Bronchial epithelial cell (primary cell): ENCODE measurements around the gene KLHL3. TPM values are rescaled to one million over a fixed set of nuclear protein-coding genes. Genes with fewer than 3 reads are reported as not detected.
A peak's percentile ranks its signal among the peaks of the same experiment; 100 is the strongest.

ENCODE experiments used
- DNase-seq: peaks from one replicate; pipeline ENCODE4 v3.0.0-alpha.2; 2010; ENCODE audit warnings: low read depth
- FAIRE-seq: peaks from 2 replicates; lab custom pipeline; 2011; peaks lifted over from hg19 to GRCh38; lab: Jason Lieb, UNC
- H3K27me3 ChIP-seq: 2 replicates; pipeline ENCODE4 v1.5.1; 2011; ENCODE audit warnings: low read length; ENCODE audit not compliant: control insufficient read depth, insufficient read depth
- H3K36me3 ChIP-seq: 2 replicates; pipeline ENCODE4 v1.5.1; 2011; ENCODE audit warnings: low read length; ENCODE audit not compliant: control insufficient read depth, insufficient read depth
- H3K4me3 ChIP-seq: 2 replicates; pipeline ENCODE4 v1.5.1; 2011; ENCODE audit warnings: mild to moderate bottlenecking, low read depth, low read length, control low read depth
- CTCF ChIP-seq: IDR thresholded peaks from 2 replicates; pipeline ENCODE4 v1.5.1; 2011; ENCODE audit warnings: mild to moderate bottlenecking, moderate library complexity, low read length, control low read depth, inconsistent platforms; ENCODE audit not compliant: insufficient read depth, severe bottlenecking
- total RNA-seq: library from RNA; depleted of rRNA; stranded (reverse); fragments of >200 nt; gene quantifications from 2 replicates; pipeline ENCODE4 v1.2.1, GENCODE V29; 2014

The KLHL3 gene
- total RNA-seq, 1 donor from 2014 or later = 0.53 TPM

GRCh38 chr5:137667341-137667740 lies 68.5 kb downstream of the KLHL3 start:
- no peak overlapping the region for H3K4me3 ChIP-seq
- H3K36me3 ChIP-seq = no peaks in the 10 kb centered on the region
- DNase-seq (no peak), FAIRE-seq (no peak)
- TF ChIP-seq CTCF = no peak
- H3K27me3 ChIP-seq = no peaks in the 10 kb centered on the region

- no peak for FAIRE-seq
- H3K36me3 ChIP-seq = no peaks in the 10 kb centered on the region
- H3K27me3 ChIP-seq = no peaks in the 10 kb centered on the region
- no peak for TF ChIP-seq CTCF
- H3K4me3 ChIP-seq = no peak overlapping the region
- DNase-seq = no peak
Observed at GRCh38 chr5:137666901-137667300, 69.0 kb downstream of the KLHL3 start.

- H3K4me3 ChIP-seq = no peak overlapping the region
- no peaks in the 10 kb centered on the region for H3K36me3 ChIP-seq
- TF ChIP-seq CTCF = no peak
- no peak for FAIRE-seq
- peak; percentile 6 for DNase-seq
- no peaks in the 10 kb centered on the region for H3K27me3 ChIP-seq
Observed at GRCh38 chr5:137666461-137666850, 69.4 kb downstream of the KLHL3 start.

- FAIRE-seq (no peak), DNase-seq (no peak)
Observed at GRCh38 chr5:137665678-137666460, 70.0 kb downstream of the KLHL3 start.

GRCh38 chr5:137660349-137660817 lies 75.5 kb downstream of the KLHL3 start:
- H3K27me3 ChIP-seq = no peaks in the 10 kb centered on the region
- no peaks in the 10 kb centered on the region for H3K36me3 ChIP-seq
- peak; percentile 82 for TF ChIP-seq CTCF
- DNase-seq = peak; percentile 79
- peak; percentile 28 for FAIRE-seq
- no peak overlapping the region for H3K4me3 ChIP-seq

More at GRCh38 chr5:137665678-137666460, 70.0 kb downstream of the KLHL3 start:
- H3K27me3 ChIP-seq = no peaks in the 10 kb centered on the region
- no peak overlapping the region for H3K4me3 ChIP-seq
- H3K36me3 ChIP-seq = no peaks in the 10 kb centered on the region
- no peak for TF ChIP-seq CTCF
